ELF-1 (cell line): ENCODE data around the gene TMEM132C.
A peak's percentile ranks its signal among the peaks of the same experiment; 100 is the strongest.
"Not testable (repeated sequence)": the region's sequence is repeated elsewhere in the genome, so short reads cannot be mapped to it uniquely, and the experiment has no call there.

Experiments used
- DNase-seq: peaks from one replicate; pipeline ENCODE4 v3.0.0-alpha.2; 2016; ENCODE audit warnings: low read depth, low spot score

The TMEM132C gene

DNA sequence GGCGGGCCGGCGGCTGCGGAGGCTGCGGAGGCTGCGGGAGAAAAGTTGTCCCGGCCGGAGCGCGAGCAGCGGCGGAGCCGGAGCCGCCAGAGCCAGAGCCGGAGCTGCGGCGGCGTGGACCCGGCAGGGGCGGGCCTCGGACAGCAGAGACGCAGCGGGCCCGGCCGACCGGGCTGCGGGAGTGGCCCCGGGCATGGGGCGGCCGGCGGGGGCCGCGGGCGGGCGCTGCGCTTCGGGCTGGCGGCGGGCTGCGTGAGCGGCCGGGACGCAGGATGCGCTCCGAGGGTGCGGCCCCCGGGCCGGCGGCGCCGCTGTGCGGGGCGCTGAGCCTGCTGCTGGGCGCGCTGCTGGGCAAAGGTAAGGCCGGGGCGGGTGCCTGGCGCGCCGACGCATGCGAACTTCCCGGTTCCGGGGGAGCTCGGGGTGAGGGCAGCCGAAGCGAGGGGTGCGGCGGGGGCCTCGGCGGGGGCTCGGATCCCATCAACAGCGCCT is at the start of gene TMEM132C:
Gene TMEM132C, plus strand, starts transcription at position 40 of the 492 bp plus-strand sequence. Its CDS starts 233 bp downstream, at position 273.
- no peak for DNase-seq

DNA sequence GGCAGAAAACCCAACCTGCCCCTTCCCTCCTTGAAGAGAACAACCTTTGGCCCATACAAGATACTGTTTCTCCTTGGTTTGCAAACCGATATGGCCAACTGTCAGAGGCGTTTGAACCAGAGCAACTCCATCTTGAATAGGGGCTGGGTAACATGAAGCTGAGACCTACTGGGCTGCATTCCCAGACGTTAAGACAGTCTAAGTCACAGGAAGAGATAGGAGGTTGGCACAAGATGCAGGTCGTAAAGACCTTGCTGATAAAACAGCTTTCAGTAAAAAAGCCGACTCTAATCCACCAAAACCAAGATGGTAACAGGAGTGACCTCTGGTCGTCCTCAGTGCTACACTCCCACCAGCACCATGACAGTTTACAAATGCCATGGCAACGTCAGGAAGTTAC is 42.7 kb upstream of the TMEM132C start:
- no peak for DNase-seq

DNA sequence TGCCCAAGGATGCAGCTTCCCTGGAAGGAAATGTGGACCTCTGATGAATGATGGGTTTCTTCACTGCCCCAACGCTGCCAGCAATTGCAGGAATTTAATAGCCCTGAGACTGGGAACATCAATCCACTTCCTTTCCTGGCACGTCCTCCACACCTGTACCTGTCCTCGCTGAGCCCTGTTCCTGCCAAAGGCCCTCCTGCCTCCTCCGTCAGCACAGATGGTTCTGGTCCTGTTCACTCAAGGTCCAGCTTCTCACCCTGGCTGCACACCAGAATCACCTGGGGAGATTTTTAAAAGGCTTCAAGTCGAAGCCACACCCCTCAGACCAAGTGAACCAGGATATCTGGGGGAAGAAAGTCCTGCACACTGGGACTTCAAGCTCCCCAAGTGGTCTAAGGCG is 38.4 kb upstream of the TMEM132C start:
- no peak for DNase-seq

DNA sequence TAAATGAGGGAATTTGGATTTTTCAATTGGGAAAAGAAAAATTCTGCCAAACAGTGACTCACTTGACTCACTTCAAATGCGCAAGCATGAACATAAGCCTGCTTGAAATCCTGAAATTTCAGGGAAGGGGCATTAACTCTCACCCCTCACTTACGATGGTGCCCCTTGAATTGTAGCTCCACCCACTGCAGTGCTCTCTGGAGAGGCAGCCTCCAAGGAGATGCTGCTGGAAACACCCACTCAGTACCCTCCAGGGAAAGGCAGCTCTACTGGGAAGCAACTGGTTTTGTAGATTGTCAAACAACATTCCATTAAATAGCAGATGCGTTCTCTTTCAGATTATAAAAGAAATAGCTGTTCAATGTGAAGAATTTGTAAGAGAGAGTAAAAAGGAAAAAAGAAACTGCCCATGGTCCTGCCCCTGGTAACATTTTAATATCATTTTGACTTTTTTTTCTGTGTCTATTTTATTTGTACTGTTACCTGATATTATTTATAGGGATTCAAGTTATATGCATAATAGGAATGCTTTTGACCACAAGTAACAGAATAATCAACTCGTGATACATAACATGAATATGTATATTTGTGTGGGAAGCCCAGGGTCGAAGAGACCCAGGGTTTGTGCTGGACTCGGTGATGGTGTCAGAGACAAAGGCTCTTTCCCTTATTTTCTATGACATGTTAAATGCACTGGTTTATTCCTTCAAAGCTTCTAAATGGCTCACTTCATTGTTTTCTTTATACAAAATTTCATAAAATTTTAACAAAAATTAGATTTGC is 31.1 kb upstream of the TMEM132C start:
- no peak for DNase-seq

DNA sequence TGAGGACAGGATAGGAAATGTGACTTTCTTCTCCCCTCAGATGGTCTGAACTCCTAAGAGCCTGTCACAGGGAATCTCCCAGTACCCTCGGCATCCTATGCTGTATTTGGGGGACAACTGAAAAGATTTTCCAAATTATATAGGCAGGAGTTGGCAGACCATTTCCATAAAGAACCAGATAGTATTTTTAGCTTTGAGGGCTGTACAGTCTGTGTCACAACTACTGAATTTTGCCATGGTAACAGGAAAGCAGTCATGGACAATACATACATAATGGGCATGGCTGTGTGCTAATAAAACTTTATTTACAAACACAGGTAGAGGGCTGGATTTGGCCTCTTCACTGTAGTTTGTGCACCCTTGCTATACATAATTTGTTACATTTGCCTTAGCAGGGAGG is 30.4 kb upstream of the TMEM132C start:
- no peak for DNase-seq

DNA sequence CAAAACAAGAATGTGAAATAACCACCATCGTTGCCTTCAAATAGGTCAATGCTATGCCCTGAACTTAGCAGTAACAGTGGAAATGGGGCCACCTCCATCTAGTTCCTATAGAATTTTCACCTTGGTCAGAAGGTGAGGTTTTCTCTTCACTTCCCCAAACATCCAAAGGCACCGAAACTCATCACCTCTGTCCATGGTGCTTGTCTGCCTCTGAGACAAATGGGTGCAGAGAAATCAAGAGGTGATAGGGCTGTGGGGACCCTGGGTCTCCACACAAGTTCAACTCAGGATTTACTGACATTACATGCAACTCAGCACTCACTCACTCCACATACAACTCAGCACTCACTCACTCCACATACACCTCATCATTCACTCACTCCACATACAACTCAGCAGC is 26.2 kb upstream of the TMEM132C start:
- no peak for DNase-seq

DNA sequence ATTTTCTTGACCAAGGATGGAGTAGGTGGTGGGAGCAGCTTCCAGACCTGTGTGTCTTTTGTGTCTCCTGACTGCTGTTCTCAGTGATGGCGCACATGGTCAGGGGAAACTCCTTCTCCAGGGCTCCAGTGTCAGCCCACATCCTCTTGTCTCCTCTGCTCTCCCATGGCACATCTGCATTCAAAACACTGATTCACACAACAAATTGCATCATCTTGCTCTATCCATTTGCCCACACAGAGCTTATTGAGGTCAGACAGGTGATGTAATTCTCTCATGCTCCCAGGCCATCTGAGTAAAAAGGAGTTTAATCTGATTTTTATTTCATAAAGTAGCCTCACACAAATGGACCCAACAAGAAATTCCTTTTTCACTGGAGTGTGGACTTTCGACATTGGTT is 21.8 kb upstream of the TMEM132C start:
- DNase-seq: no peak

DNA sequence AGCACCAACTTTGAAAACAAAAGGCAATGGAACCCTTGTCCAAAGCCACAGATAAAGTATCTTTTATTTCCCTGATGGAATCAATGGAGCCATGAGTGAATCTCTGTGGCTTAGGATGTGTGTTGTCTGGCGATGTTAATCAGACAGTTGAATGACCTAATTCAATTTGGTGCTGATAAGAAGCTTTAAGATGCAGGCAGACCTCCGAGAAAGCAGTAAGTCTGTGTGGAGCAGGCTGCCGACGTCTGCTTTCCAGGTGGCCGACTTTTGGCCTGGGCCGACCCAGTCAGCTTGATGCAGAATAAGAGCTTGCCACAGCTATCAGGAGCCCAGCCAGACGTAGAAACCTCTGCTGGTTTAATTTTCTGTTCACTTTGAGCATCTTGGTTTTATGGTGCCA is 21.1 kb upstream of the TMEM132C start:
- no peak for DNase-seq

DNA sequence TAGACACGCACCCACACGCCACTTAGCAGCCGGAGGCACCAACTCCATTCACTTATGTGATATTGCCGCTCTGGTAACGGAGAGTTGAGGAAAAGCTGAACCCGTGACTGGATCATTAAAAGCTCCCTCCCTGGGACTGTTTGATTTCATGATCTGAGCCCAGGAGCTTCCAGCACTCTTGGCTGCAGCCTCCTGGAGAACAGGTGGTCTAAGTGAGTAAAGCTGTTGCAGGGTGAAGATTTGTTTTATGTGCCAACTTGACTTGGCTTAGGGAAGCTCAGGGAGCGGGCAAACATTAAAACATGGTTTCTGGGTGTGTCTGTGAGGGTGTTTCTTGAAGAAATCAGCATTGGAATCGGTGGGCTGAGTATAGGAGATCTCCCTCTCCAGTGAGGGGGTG is 16.9 kb upstream of the TMEM132C start:
- no peak for DNase-seq

DNA sequence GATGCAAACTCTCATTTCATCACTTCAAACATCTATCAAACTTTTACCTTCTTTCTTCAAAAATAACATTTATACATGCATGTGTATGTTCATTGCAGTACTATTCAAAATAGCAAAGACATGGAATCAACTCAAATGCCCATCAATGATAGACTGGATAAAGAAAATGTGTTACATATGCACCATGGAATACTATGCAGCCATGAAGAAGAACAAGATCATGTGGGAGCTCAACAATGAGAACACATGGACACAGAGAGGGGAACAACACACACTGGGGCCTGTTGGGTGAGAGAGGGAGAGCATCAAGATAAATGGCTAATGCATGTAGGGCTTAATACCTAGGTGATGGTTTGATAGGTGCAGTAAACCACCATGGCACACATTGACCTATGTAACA is 13.1 kb upstream of the TMEM132C start:
- not testable (repeated sequence) for DNase-seq

DNA sequence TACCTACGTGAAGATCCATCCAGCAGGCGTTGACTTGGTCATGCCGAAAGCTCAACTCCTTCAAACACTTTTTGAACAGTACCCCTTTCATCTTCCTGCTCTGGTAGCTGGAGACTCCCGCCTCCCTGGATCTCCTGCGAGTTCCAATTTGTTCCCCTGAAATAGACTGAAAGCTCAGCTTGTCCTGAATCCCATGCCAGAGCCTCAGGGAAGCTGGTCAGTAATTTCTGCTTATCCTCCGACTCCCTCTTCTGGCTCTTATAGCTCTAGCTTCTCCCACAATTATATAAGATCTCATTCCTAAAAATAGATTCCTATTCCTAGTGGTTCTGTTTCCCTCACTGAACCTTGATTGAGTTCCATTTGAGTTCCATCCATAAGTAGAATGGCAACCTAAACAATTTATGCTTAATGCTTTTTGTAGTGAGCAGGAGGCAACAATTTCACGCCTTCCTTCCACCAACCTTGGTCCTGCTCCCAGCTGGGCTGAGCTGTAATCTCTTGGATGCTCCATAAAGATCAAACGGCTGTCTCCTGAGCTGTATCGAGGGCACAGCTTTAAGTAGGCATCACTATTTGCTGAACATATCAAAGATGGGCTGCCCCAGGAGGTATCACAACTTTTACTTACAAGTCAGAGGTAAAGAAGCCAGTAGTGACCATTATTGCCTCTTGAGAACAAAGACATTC is 8.0 kb upstream of the TMEM132C start:
- DNase-seq: no peak

DNA sequence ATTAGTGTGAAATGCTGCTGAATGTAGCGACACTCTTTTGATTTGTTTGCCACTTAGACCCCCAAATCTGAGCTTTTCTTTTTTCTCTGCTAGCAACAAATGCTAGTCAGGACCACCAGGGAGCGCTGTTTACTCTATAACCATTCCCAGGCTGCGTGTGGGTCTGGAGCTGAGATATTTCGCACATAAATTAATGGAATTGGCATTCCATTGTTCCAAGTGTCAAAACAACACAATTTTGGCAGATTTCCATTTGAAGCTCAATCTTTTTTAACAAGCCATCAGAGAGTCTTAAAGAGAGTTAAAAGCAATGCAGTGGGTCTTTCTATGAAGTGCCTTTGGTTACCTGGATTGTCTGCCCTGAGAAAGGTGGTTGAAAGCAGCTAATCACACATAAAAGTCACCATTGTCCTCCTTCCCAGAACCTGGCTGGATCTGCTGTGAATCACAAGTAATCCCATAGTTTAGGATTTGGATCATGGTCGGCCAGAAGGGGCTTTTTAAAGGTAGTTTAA is 7.4 kb upstream of the TMEM132C start:
- peak; percentile 69 for DNase-seq

DNA sequence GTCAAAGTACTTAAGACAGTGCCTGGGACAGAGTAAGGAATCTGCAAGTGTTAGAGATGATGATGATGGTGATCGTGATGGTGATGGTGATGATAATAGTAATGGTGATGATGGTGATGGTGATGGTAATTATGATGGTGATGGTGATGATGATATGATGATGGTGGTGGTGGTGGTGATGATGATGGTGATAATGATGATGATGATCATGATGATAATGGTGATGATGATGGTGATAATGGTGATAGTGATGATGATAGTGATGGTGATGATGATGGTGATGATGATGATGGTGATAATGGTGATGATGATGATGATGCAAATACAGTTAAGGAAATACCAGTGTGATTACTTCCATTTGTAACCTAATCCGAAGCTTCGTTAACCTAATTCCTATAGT is 5.2 kb upstream of the TMEM132C start:
- no peak for DNase-seq

DNA sequence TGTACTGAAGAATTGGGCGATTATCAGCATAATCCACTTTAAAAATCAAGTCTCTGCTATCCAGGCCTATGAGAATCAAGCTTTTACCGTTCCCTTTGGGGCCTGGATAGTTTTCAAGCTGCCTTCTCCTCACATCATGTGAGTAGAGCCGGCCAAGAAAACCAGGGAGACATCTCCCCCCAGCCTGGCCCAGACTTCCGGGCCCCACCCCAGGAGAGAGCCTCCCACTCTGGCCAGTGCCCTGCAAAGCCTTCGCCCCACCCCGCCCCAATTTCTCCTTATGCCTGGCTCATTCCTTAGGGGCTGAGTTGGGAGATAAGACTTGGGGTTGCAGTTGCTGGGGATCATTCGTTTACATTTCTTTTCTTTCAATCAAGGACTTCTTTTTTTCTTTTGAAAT is 1.4 kb upstream of the TMEM132C start:
- DNase-seq: no peak

DNA sequence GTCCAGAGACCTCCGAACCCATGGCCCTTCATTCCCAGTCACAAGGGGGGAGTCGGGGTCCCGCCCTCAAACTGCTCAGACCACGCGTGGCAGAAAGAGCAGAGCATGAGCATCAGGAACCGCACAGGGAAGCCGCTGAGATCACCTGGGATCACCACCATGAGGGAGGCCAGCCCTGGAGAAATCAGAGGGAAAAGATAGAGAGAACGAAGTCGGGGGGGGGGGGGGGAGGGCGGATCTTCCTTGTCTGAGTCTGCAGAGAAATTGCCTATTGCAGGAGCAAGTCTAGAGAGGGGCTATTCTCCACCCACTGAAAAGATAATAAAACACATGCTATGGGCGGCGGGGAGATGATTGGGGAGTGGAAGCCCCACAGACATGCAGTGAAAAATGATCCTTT is 884 bp upstream of the TMEM132C start:
- peak; percentile 3 for DNase-seq

DNA sequence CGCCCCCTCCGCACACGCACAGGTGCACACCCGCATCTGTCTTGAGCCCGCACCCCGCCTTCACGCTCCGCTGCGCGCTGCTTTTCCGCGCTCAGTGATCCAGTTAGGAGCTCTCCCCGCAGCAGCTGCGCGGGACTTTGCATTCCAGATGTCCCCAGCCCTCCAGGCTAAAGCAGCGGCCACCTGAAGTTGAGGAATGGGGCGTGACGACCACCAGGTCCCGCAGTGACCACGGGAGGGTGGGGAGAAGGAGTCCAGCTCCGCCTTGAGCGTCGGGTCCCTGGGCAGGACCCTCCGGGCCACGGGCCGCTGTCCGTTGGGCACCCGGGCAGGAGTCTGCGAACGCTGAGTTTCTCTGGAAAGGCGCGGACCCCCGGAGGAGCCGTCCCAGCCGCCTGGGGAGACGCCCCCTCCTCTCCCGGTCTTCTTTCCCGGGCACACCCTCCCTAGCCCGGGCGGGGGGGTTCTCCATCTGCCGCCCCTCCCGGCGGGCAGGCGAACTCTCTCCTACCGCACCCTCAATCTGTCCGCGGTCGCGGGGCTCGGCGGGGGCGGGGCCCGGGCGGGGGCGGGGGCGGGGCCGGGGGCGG is 334 bp upstream of the TMEM132C start:
- DNase-seq: peak; percentile 52

DNA sequence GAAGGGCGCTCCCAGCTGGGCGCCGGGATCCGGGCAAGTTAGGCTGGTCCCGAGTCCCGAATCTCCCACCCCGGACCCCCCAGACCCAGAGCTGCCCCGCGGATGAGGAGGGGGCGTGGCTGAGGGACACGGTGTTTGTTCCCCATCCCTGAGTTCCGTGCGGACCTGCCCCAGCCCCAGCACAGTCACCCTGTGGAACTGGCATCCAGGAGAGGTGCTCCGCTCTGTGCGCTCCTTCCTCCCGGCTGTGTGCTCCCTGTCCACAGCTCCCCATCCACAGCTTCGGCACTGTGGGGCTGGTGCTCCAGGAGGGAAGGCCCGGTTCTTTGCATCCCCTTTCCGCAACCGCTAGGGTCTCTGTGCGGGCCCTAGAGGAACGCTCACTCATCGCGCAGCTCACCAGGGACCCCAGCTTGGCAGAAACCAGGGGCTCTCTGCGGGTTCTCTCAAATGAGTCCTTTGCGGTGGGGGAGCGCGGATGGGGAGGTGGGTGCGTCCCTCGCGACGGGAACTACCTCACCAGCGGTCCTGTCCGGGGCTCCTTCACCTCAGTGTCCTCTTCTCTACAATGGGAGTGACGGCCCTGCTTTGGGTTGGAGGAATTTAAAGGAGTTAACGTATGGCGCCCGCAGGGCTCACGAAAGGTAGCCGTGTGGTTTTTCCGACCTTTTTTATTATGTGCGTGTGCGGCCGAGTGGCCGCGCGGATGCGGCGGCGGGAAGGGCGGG is 845 bp downstream of the TMEM132C start:
- DNase-seq: peak; percentile 41

DNA sequence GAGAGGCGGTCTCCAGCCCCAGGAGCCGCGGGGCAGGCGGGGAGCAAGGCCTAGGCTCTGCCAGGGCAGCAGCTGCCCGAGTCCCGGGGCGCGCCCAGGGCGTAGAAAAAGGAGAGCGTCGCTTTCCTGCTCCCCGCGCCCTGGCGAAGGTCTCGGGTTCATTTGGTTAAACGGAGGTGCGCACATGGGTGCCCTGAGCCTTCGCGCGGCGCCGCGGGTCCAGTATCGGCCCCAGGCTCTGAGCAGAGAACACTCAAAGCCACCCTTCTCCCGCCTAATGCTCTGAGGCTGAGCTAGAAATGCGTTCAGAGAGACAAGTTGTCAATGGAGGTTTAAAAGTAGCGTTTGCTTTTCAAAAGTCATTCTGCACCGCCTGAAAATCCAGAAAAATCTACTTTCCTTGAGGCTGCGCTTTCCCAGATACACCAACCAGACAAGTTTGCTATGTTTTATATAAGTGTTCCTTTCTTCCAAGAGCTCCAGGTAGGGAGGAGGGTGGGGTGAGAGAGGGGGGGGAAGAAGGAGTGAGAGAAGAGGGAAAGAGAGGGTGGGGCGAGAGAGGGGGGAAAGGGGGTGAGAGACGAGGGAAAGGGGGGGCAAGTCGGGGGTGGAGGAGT is 1.5 kb downstream of the TMEM132C start:
- DNase-seq: peak; percentile 28

DNA sequence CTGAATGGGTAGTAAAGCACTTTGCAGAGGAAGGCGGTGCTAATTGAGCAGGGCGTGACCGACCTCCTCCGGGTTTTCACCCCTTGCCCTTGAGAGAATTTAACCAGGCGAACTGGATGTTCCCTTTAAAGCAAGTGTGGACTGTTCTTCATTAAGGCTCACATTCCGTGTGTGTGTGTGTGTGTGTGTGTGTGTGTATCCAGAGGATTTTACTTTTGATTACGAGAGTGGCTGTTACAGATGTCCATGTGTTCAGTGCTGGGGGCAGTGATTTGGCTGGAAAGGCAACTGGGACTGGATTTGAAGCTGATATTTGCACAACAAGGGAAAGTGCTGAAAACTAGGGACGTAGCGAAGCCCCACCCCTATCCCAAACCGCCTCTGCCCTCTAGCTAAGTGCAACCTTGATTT is 2.2 kb downstream of the TMEM132C start:
- DNase-seq: peak; percentile 73

DNA sequence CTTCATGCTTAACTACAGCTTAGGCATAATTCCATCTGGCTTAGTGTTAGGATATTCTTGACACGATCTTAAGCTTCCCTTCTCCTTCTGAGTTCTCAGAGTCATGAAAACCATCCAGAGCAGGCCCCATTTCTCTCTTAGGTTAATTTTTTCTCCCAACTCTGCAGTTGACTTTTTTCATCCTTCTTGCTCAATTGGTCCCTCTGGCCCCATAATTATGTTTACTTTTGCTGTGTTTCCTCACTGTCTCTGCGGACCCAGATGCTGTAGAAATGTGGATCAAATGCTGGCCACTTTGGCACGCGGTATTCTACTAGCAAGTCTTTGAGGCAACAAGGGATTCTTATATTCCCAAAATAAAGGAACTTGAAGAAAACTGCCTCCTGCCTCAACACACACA is 9.5 kb downstream of the TMEM132C start:
- DNase-seq: no peak

DNA sequence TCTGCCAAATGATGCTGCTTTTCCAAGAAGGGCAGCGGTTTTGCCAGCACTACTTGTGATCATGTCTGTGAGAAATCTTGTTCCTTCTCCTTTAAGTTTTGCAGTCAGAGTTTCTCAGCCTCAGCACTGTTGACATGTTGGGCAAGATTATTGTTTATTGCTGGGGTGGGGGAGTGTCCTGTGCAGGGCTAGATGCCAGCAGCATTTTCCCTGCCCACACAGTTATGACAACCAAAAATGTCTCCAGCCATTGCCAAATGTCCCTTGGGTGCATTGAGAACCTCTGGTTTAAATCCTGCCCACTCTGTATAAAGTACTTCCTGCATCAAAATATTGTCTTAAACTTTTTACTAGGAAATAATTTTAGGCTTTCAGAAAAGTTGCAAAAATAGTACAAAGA is 20.0 kb downstream of the TMEM132C start:
- DNase-seq: no peak
